Measurements from ENCODE around the gene TRMT5. TPM values are rescaled to one million over a fixed set of nuclear protein-coding genes. Genes with fewer than 3 reads are reported as not detected.

TRMT5 gene
- total and polyA plus RNA-seq, 4 donors: 1.6 to 12.3 (median 6.4) TPM

DNA sequence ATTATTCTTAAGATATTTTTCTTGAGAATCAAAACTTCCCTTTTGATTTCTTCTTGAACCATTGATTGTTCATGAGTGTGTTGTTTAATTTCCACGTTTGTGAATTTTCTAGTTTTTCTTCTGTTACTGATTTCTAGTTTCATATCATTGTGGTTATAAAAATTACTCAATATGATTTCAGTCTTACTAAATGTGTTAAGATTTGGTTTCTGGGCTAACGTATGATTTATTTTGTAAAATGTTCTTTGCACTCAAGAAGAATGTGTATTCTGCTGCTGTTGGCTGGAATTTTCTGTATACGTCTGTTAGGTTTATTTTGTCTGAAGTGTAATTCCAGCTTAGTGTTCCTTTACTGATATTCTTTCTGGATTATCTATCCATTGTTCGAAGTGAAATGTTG is 24.7 kb downstream of the TRMT5 start:
- H3K9me3 ChIP-seq (ENCODE audit: control insufficient read depth, low read length): no peaks in the 10 kb centered on the region
- H3K36me3 ChIP-seq (ENCODE audit: control insufficient read depth in 1 of 2, insufficient read depth in 2 of 2, low read length in 1 of 2): no peaks in the 10 kb centered on the region
- no peaks in the 10 kb centered on the region for H3K27me3 ChIP-seq (ENCODE audit: control insufficient read depth in 1 of 2, insufficient read depth in 2 of 2, low read length in 1 of 2)
- intact Hi-C loops (cut with DNase I): no loop called here
- no peak for DNase-seq
- 93 to 94% methylated on average over 4 of the region's 4 CpGs for WGBS, 2 donors
- no peak overlapping the region for H3K27ac ChIP-seq (ENCODE audit: low read depth in 1 of 2, low read length in 2 of 2)
- ATAC-seq (ENCODE audit: low FRiP score): no peak
- no peak overlapping the region for H3K4me3 ChIP-seq (ENCODE audit: low read length in 2 of 2)
- no peaks in the 10 kb centered on the region for H3K4me1 ChIP-seq (ENCODE audit: control insufficient read depth in 1 of 2, insufficient read depth in 2 of 2, low read length in 2 of 2)

DNA sequence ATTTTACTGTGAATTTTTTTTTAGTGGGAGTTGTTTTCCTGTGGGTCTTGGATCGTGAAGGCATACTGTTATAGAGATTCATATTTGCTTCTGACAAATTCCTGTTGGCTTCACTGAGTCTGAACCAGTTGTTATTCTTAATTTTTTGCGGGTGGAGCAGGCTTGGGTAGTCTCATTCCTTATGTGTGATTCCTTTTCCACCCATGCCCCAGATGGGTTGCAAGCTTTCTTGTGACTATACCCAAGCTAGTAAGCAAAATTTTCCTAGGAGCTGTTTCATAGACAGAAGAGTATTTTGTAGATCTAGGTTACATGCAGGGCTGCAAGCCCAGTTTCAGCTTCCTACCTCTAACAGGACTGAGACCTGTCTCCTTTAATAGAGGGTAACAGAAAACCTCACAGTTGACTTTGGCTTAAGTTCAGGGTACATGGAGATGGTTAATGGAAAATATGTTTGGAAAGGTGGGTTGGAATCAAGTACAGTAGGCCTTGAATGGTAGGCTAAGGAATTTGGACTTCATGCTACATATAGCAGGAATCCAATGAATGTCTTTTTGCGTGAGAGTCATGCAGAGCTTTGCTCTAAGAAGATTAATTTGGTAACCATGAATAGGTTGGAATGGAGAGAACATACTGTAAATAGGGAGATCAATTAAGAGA is 29.0 kb downstream of the TRMT5 start:
- no peaks in the 10 kb centered on the region for H3K27me3 ChIP-seq (ENCODE audit: control insufficient read depth in 1 of 2, insufficient read depth in 2 of 2, low read length in 1 of 2)
- H3K9me3 ChIP-seq (ENCODE audit: control insufficient read depth, low read length): no peaks in the 10 kb centered on the region
- no peak for DNase-seq
- ATAC-seq (ENCODE audit: low FRiP score): no peak
- no peak overlapping the region for H3K4me3 ChIP-seq (ENCODE audit: low read length in 2 of 2)
- no peak overlapping the region for H3K27ac ChIP-seq (ENCODE audit: low read depth in 1 of 2, low read length in 2 of 2)
- no peaks in the 10 kb centered on the region for H3K4me1 ChIP-seq (ENCODE audit: control insufficient read depth in 1 of 2, insufficient read depth in 2 of 2, low read length in 2 of 2)
- intact Hi-C loops (cut with DNase I): no loop called here
- no peaks in the 10 kb centered on the region for H3K36me3 ChIP-seq (ENCODE audit: control insufficient read depth in 1 of 2, insufficient read depth in 2 of 2, low read length in 1 of 2)
- 36 to 38% methylated on average over 3 of the region's 3 CpGs for WGBS, 2 donors

DNA sequence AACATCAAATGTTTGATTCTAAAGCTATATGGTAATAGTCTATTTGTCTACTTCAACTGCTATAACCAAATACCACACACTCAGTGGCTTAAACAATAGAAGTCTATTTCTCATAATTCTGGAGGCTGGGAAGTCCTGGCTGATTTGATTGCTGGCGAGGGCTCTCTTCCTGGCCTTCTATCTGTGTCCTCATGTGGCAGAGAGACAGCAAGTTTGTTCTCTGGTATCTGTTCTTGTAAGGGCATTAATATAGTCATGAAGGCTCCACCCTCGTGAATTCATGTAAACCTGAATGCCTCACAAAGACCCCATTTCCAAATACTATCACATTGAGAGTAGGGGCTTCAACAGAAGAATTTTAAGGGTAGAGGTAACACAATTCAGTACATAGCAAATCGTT is 34.1 kb downstream of the TRMT5 start:
- H3K36me3 ChIP-seq (ENCODE audit: control insufficient read depth in 1 of 2, insufficient read depth in 2 of 2, low read length in 1 of 2): no peaks in the 10 kb centered on the region
- intact Hi-C loops (cut with DNase I): no loop called here
- H3K4me3 ChIP-seq (ENCODE audit: low read length in 2 of 2): no peak overlapping the region
- H3K27ac ChIP-seq (ENCODE audit: low read depth in 1 of 2, low read length in 2 of 2): no peak overlapping the region
- no peaks in the 10 kb centered on the region for H3K9me3 ChIP-seq (ENCODE audit: control insufficient read depth, low read length)
- no peak for ATAC-seq (ENCODE audit: low FRiP score)
- WGBS, 2 donors: 94 to 95% methylated on average over 3 of the region's 3 CpGs
- H3K4me1 ChIP-seq (ENCODE audit: control insufficient read depth in 1 of 2, insufficient read depth in 2 of 2, low read length in 2 of 2): no peaks in the 10 kb centered on the region
- no peak for DNase-seq
- no peaks in the 10 kb centered on the region for H3K27me3 ChIP-seq (ENCODE audit: control insufficient read depth in 1 of 2, insufficient read depth in 2 of 2, low read length in 1 of 2)

DNA sequence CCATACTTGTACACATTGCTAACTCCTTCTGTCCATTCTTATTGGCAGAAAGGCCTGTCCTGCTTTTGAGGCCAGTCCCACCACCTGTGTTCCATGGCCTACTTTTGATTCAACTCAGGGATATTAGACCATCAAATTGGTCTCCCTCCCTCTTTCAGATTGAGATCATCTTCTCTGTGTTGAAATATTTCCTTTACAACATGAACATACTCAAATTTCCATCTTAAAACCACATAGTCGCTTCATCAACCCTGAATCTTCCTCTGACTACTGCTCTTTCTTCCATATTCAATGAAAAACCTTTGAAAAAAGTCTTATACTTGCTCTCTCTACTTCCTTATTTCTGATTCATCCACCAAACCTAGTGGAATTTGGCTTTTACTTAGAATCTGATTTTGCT is 34.9 kb downstream of the TRMT5 start:
- no peak for ATAC-seq (ENCODE audit: low FRiP score)
- no peak for DNase-seq
- Histone ChIP-seq H3K36me3 (ENCODE audit: control insufficient read depth in 1 of 2, insufficient read depth in 2 of 2, low read length in 1 of 2) (no peaks in the 10 kb centered on the region), H3K27me3 (ENCODE audit: control insufficient read depth in 1 of 2, insufficient read depth in 2 of 2, low read length in 1 of 2) (no peaks in the 10 kb centered on the region), H3K4me3 (ENCODE audit: low read length in 2 of 2) (no peak overlapping the region), H3K4me1 (ENCODE audit: control insufficient read depth in 1 of 2, insufficient read depth in 2 of 2, low read length in 2 of 2) (no peaks in the 10 kb centered on the region), H3K9me3 (ENCODE audit: control insufficient read depth, low read length) (no peaks in the 10 kb centered on the region), H3K27ac (ENCODE audit: low read depth in 1 of 2, low read length in 2 of 2) (no peak overlapping the region)
- WGBS, 2 donors: 95 to 96% methylated on average over 1 of the region's 1 CpG
- intact Hi-C loops (cut with DNase I): no loop called here

DNA sequence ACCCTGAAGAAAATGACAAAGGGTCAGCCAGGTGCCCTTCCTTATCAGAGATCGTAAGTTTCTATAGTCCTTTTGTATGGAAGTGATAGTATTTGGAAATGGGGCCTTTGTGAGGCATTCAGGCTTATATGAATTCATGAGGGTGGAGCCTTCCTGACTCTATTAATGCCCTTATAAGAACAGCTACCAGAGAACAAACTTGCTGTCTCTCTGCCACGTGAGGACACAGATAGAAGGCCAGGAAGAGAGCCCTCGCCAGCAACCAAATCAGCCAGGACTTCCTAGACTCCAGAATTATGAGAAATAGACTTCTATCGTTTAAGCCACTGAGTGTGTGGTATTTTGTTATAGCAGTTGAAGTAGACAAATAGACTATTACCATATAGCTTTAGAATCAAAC is 36.7 kb downstream of the TRMT5 start:
- WGBS, 2 donors: 69% methylated on average over 4 of the region's 4 CpGs
- H3K27ac ChIP-seq (ENCODE audit: low read depth in 1 of 2, low read length in 2 of 2): no peak overlapping the region

DNA sequence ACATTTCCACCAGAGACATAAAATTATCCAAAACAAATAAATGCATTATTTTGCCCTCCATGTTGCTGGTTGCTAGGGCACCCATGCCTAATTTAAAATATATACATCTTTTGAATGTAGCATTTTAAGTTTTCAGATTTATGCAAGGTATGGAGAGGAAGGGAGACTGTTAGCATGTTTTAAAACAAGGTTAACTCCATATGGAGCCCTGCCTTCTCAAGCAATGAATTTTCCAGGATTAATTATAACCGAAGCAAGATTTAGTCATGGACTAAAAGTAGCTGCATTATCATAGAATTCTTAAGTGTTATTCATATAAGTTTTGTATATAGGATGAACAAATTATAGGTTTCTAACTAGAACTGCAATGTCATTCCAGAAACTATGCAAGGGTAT is 37.2 kb downstream of the TRMT5 start:
- WGBS, 2 donors: 91 to 93% methylated on average over 1 of the region's 1 CpG
- H3K27me3 ChIP-seq (ENCODE audit: control insufficient read depth in 1 of 2, insufficient read depth in 2 of 2, low read length in 1 of 2): no peaks in the 10 kb centered on the region
- no peaks in the 10 kb centered on the region for H3K9me3 ChIP-seq (ENCODE audit: control insufficient read depth, low read length)
- no peaks in the 10 kb centered on the region for H3K36me3 ChIP-seq (ENCODE audit: control insufficient read depth in 1 of 2, insufficient read depth in 2 of 2, low read length in 1 of 2)
- ATAC-seq (ENCODE audit: low FRiP score) (no peak), DNase-seq (no peak)
- no peaks in the 10 kb centered on the region for H3K4me1 ChIP-seq (ENCODE audit: control insufficient read depth in 1 of 2, insufficient read depth in 2 of 2, low read length in 2 of 2)
- no peak overlapping the region for H3K27ac ChIP-seq (ENCODE audit: low read depth in 1 of 2, low read length in 2 of 2)
- intact Hi-C loops (cut with DNase I): no loop called here
- no peak overlapping the region for H3K4me3 ChIP-seq (ENCODE audit: low read length in 2 of 2)

More for the DNA sequence above, 36.7 kb downstream of the TRMT5 start:
- no peaks in the 10 kb centered on the region for H3K9me3 ChIP-seq (ENCODE audit: control insufficient read depth, low read length)
- H3K4me1 ChIP-seq (ENCODE audit: control insufficient read depth in 1 of 2, insufficient read depth in 2 of 2, low read length in 2 of 2): no peaks in the 10 kb centered on the region
- intact Hi-C loops (cut with DNase I): no loop called here
- DNase-seq (no peak), ATAC-seq (ENCODE audit: low FRiP score) (no peak)
- H3K4me3 ChIP-seq (ENCODE audit: low read length in 2 of 2): no peak overlapping the region
- H3K36me3 ChIP-seq (ENCODE audit: control insufficient read depth in 1 of 2, insufficient read depth in 2 of 2, low read length in 1 of 2): no peaks in the 10 kb centered on the region
- no peaks in the 10 kb centered on the region for H3K27me3 ChIP-seq (ENCODE audit: control insufficient read depth in 1 of 2, insufficient read depth in 2 of 2, low read length in 1 of 2)

DNA sequence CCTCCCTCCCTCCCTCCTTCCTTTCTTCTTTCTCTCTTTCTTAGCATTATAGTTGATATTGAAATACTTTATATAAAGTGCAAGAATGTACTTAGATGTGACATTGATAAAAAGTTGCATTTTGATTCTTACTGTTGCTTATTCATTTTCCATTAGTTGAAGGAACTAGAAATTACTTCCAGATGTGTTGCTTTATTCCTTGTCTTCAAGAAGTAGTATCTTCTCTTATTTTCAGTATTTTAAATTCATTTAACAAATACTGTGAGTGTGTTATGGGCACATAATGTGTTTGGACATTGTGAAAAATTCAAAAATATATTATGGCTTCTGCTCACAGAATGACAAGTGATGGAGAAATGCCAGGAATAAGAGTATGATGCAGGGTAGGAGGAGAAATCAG is 45.6 kb downstream of the TRMT5 start:
- no peak for DNase-seq
- H3K9me3 ChIP-seq (ENCODE audit: control insufficient read depth, low read length): no peaks in the 10 kb centered on the region
- ATAC-seq (ENCODE audit: low FRiP score): no peak
- intact Hi-C loops (cut with DNase I): no loop called here
- H3K4me3 ChIP-seq (ENCODE audit: low read length in 2 of 2): no peak overlapping the region
- H3K27ac ChIP-seq (ENCODE audit: low read depth in 1 of 2, low read length in 2 of 2): no peak overlapping the region
- H3K27me3 ChIP-seq (ENCODE audit: control insufficient read depth in 1 of 2, insufficient read depth in 2 of 2, low read length in 1 of 2): no peaks in the 10 kb centered on the region
- H3K36me3 ChIP-seq (ENCODE audit: control insufficient read depth in 1 of 2, insufficient read depth in 2 of 2, low read length in 1 of 2): no peaks in the 10 kb centered on the region
- no peaks in the 10 kb centered on the region for H3K4me1 ChIP-seq (ENCODE audit: control insufficient read depth in 1 of 2, insufficient read depth in 2 of 2, low read length in 2 of 2)

DNA sequence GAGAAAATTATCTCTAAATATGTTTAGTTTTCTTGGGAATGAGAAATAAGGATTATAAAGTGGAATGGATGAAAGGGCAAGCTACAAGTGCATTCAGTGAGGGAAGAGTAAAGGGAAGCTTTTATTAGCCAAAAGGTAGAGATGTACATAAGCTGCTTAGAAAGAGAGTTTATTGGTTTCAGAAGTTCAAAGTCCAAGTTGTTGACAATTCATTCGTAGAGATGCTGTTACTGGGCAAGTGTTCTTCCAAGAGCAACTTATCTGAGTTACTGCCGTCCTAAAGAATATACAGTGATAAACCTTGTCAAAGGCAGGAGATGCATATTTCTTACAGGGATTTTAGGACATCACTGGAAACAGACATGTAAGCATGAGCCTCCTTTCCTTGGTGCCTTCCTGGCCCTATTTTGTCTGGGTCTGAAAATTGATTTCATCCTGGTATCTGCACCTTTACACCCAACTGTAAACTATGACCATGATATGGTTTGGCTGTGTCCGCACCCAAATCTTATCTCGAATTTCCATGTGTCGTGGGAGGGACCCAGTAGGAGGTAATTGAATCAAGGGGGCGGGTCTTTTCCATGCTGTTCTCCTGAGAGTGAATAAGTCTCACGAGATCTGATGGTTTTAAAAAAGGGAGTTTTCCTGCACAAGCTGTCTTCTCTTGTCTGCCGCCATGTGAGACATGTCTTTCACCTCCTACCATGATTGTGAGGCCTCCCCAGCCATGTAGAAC is 46.8 kb downstream of the TRMT5 start:
- no peak overlapping the region for H3K27ac ChIP-seq (ENCODE audit: low read depth in 1 of 2, low read length in 2 of 2)
- intact Hi-C loops (cut with DNase I): no loop called here
- ATAC-seq (ENCODE audit: low FRiP score) (no peak), DNase-seq (no peak)
- H3K9me3 ChIP-seq (ENCODE audit: control insufficient read depth, low read length): no peaks in the 10 kb centered on the region
- H3K36me3 ChIP-seq (ENCODE audit: control insufficient read depth in 1 of 2, insufficient read depth in 2 of 2, low read length in 1 of 2): no peaks in the 10 kb centered on the region
- 87 to 91% methylated on average over 8 of the region's 8 CpGs for WGBS, 2 donors
- no peaks in the 10 kb centered on the region for H3K4me1 ChIP-seq (ENCODE audit: control insufficient read depth in 1 of 2, insufficient read depth in 2 of 2, low read length in 2 of 2)
- no peak overlapping the region for H3K4me3 ChIP-seq (ENCODE audit: low read length in 2 of 2)
- no peaks in the 10 kb centered on the region for H3K27me3 ChIP-seq (ENCODE audit: control insufficient read depth in 1 of 2, insufficient read depth in 2 of 2, low read length in 1 of 2)

DNA sequence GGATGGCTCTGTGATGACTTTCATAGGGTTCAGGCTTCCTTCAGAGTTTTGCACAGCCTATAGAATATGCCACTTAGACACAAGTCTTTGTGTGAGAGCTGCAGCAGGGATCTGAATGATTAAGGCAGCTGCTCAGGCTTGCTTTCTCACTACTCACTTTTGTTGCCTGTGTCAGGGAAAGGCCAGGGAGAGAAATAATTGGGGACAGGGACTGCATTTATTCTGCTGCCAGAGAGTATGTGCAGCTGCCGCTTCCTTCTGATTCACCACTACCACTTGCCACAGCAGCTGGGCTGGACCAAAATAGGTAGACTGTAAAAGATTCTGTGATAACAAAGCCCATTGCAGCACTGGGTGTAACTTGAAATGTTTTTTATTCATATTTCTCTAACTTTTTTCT is 49.7 kb downstream of the TRMT5 start:
- no peak overlapping the region for H3K27ac ChIP-seq (ENCODE audit: low read depth in 1 of 2, low read length in 2 of 2)
- intact Hi-C loops (cut with DNase I): no loop called here
- no peaks in the 10 kb centered on the region for H3K9me3 ChIP-seq (ENCODE audit: control insufficient read depth, low read length)
- DNase-seq (no peak), ATAC-seq (ENCODE audit: low FRiP score) (no peak)
- no peaks in the 10 kb centered on the region for H3K4me1 ChIP-seq (ENCODE audit: control insufficient read depth in 1 of 2, insufficient read depth in 2 of 2, low read length in 2 of 2)
- H3K36me3 ChIP-seq (ENCODE audit: control insufficient read depth in 1 of 2, insufficient read depth in 2 of 2, low read length in 1 of 2): no peaks in the 10 kb centered on the region
- 95 to 100% methylated on average over 1 of the region's 1 CpG for WGBS, 2 donors
- no peak overlapping the region for H3K4me3 ChIP-seq (ENCODE audit: low read length in 2 of 2)
- H3K27me3 ChIP-seq (ENCODE audit: control insufficient read depth in 1 of 2, insufficient read depth in 2 of 2, low read length in 1 of 2): no peaks in the 10 kb centered on the region
